IMR-90 (cell line): ENCODE data around the gene AGPAT3. TPM values are rescaled to one million over a fixed set of nuclear protein-coding genes. Genes with fewer than 3 reads are reported as not detected.

ENCODE experiments used
- ATAC-seq: fragments of 200-7000 bp; cut with Tn5 transposase; 2 replicates; pipeline ENCODE4 v1.9.1; 2020; ENCODE audit warnings: low read depth, mild to moderate bottlenecking, moderate library complexity
- BruUV-seq: library from RNA; stranded (reverse); fragments of 400-500 nt; replicated peaks from 2 replicates; lab custom pipeline; 2021; lab: Mats Ljungman, UMichigan
- CTCF ChIA-PET: fragments of 300-600 bp; formaldehyde crosslinking; extraction: SDS; loops from one replicate; lab custom pipeline; 2021; ENCODE audit warnings: antibody characterized with exemption; lab: Yijun Ruan, JAX
- POLR2A ChIA-PET: fragments of 300-600 bp; sonication (Branson Sonifier 250); formaldehyde crosslinking; loops from one replicate; lab custom pipeline; 2022; ENCODE audit warnings: antibody characterized with exemption; ENCODE audit not compliant: unreplicated experiment; lab: Charles Lee
- DNase-seq: peaks from one replicate; pipeline ENCODE4 v3.0.0; 2013
- H2AFZ ChIP-seq: replicated peaks from 2 replicates; pipeline ENCODE3; 2013; ENCODE audit warnings: low read length, mild to moderate bottlenecking; ENCODE audit not compliant: poor library complexity
- H2AK5ac ChIP-seq: 2 replicates; pipeline ENCODE4 v1.6.1; 2013; ENCODE audit warnings: low read depth, low read length, inconsistent platforms
- H2AK9ac ChIP-seq: replicated peaks from 2 replicates; pipeline ENCODE3; 2013; ENCODE audit warnings: mild to moderate bottlenecking, low read depth, low read length, moderate library complexity; ENCODE audit not compliant: poor library complexity
- H2BK120ac ChIP-seq: 2 replicates; pipeline ENCODE4 v1.6.1; 2013; ENCODE audit warnings: low read depth, low read length, inconsistent platforms
- H2BK15ac ChIP-seq: 3 replicates; pipeline ENCODE4 v1.6.1; 2013; ENCODE audit warnings: low read depth, low read length, inconsistent platforms
- H2BK20ac ChIP-seq: 2 replicates; pipeline ENCODE4 v1.6.1; 2013; ENCODE audit warnings: low read depth, mild to moderate bottlenecking, inconsistent platforms, low read length, moderate library complexity
- H2BK5ac ChIP-seq: 2 replicates; pipeline ENCODE4 v1.6.1; 2013; ENCODE audit warnings: mild to moderate bottlenecking, low read depth, low read length, inconsistent platforms; ENCODE audit not compliant: poor library complexity, severe bottlenecking
- H3K14ac ChIP-seq: replicated peaks from 2 replicates; pipeline ENCODE4 v1.6.1; 2013; ENCODE audit warnings: low read depth, low read length, inconsistent platforms
- H3K18ac ChIP-seq: 2 replicates; pipeline ENCODE4 v1.6.1; 2013; ENCODE audit warnings: low read depth, low read length, control low read depth
- H3K23ac ChIP-seq: 2 replicates; pipeline ENCODE4 v1.6.1; 2013; ENCODE audit warnings: low read depth, low read length, inconsistent platforms
- H3K27ac ChIP-seq: 2 replicates; pipeline ENCODE4 v1.5.1; 2013; ENCODE audit warnings: mild to moderate bottlenecking, control low read depth, low read length; ENCODE audit not compliant: insufficient read depth
- H3K27me3 ChIP-seq: 2 replicates; pipeline ENCODE4 v1.6.1; 2013; ENCODE audit warnings: low read length; ENCODE audit not compliant: control insufficient read depth, insufficient read depth
- H3K36me3 ChIP-seq: 2 replicates; pipeline ENCODE4 v1.6.1; 2013; ENCODE audit warnings: low read length, mixed read lengths; ENCODE audit not compliant: control insufficient read depth, insufficient read depth
- H3K4ac ChIP-seq: 2 replicates; pipeline ENCODE4 v1.6.1; 2013; ENCODE audit warnings: low read depth, low read length, inconsistent platforms
- H3K4me1 ChIP-seq: 2 replicates; pipeline ENCODE4 v1.6.1; 2013; ENCODE audit warnings: low read length, mixed read lengths; ENCODE audit not compliant: control insufficient read depth, insufficient read depth
- H3K4me2 ChIP-seq: 2 replicates; pipeline ENCODE4 v1.6.1; 2013; ENCODE audit warnings: low read depth, mild to moderate bottlenecking, control low read depth, low read length, moderate library complexity
- H3K4me3 ChIP-seq: 2 replicates; pipeline ENCODE4 v1.5.1; 2013; ENCODE audit warnings: low read depth, mild to moderate bottlenecking, control low read depth, low read length, moderate library complexity; ENCODE audit not compliant: insufficient read depth
- H3K56ac ChIP-seq: 2 replicates; pipeline ENCODE4 v1.6.1; 2013; ENCODE audit warnings: low read length, inconsistent platforms; ENCODE audit not compliant: insufficient read depth; ENCODE audit errors: extremely low read depth
- H3K79me1 ChIP-seq, 2 experiments: 2 replicates each; pipeline ENCODE4 v1.6.1; 2013; ENCODE audit warnings: low read length in 2 of 2, inconsistent platforms in 1 of 2, low read depth in 1 of 2
- H3K9ac ChIP-seq: 2 replicates; pipeline ENCODE4 v1.6.1; 2013; ENCODE audit warnings: low read depth, low read length, control low read depth
- H3K9me1 ChIP-seq: 2 replicates; pipeline ENCODE4 v1.6.1; 2013; ENCODE audit warnings: low read length, inconsistent platforms; ENCODE audit not compliant: insufficient read depth
- H3K9me3 ChIP-seq: 2 replicates; pipeline ENCODE4 v1.6.1; 2013; ENCODE audit warnings: low read length; ENCODE audit not compliant: control insufficient read depth, insufficient read depth
- H4K20me1 ChIP-seq: 2 replicates; pipeline ENCODE4 v1.6.1; 2013; ENCODE audit warnings: low read length, inconsistent platforms; ENCODE audit not compliant: insufficient read depth
- H4K5ac ChIP-seq: 2 replicates; pipeline ENCODE4 v1.6.1; 2013; ENCODE audit warnings: mild to moderate bottlenecking, low read depth, low read length, control low read depth
- H4K8ac ChIP-seq, 2 experiments: 2 replicates each; pipeline ENCODE4 v1.6.1; 2013; ENCODE audit warnings: low read depth in 2 of 2, low read length in 2 of 2, control low read depth in 1 of 2, inconsistent platforms in 1 of 2
- H4K91ac ChIP-seq: 2 replicates; pipeline ENCODE4 v1.6.1; 2013; ENCODE audit warnings: low read depth, low read length, inconsistent platforms; ENCODE audit not compliant: insufficient read depth
- CHD1 ChIP-seq: IDR thresholded peaks from 2 replicates; pipeline ENCODE4 v1.6.1; 2012; ENCODE audit warnings: low read depth, low read length, improper control_type of control experiment
- MAZ ChIP-seq: IDR thresholded peaks from 2 replicates; pipeline ENCODE4 v1.6.1; 2012; ENCODE audit warnings: low read depth, mild to moderate bottlenecking, low read length, improper control_type of control experiment, moderate library complexity, borderline replicate concordance
- MXI1 ChIP-seq: IDR thresholded peaks from 2 replicates; pipeline ENCODE4 v1.6.1; 2012; ENCODE audit warnings: low read depth, mild to moderate bottlenecking, low read length, moderate library complexity, borderline replicate concordance
- POLR2A ChIP-seq: IDR thresholded peaks from 2 replicates; pipeline ENCODE4 v1.6.1; 2012; ENCODE audit warnings: mild to moderate bottlenecking, low read depth, low read length
- RAD21 ChIP-seq: IDR thresholded peaks from 2 replicates; pipeline ENCODE4 v1.6.1; 2012; ENCODE audit warnings: low read length, improper control_type of control experiment
- RCOR1 ChIP-seq: IDR thresholded peaks from 2 replicates; pipeline ENCODE4 v1.6.1; 2012; ENCODE audit warnings: mild to moderate bottlenecking, low read length, improper control_type of control experiment; ENCODE audit not compliant: insufficient replicate concordance
- RFX5 ChIP-seq: IDR thresholded peaks from 2 replicates; pipeline ENCODE4 v1.8.0; 2012; ENCODE audit warnings: low read depth, mild to moderate bottlenecking, low read length, moderate library complexity
- WGBS, 2 experiments: methylation state at CpG; one replicate each; pipeline versions ENCODE4 v1.1.5 to v1.1.7; 2013; ENCODE audit warnings: missing lambda C conversion rate in 2 of 2; ENCODE audit not compliant: insufficient read length in 1 of 2; ENCODE audit errors: extremely low coverage in 2 of 2; 5-methylcytosine and 5-hydroxymethylcytosine counted together
- dilution Hi-C: fragments of 300-500 bp; cut with HindIII; formaldehyde crosslinking; loops from one replicate; pipeline ENCODE4 v1.14.3; 2018; ENCODE audit warnings: low sequenced_read_pairs; ENCODE audit not compliant: unreplicated experiment
- in situ Hi-C: fragments of 300-500 bp; cut with MboI; formaldehyde crosslinking; loops from 3 replicates; pipeline ENCODE4 v1.14.3; 2019; ENCODE audit warnings: low sequenced_read_pairs, inconsistent platforms, mixed read lengths
- intact Hi-C: fragments of 100-400 bp; cut with micrococcal nuclease; formaldehyde crosslinking; loops from 2 replicates; pipeline ENCODE4 v1.10.0; 2022
- polyA plus RNA-seq, 3 experiments: library from polyadenylated mRNA; depleted of rRNA; stranded (reverse); fragments of >200 nt; gene quantifications; 2 replicates each; pipeline ENCODE4 v1.2.3, GENCODE V29; 2012; ENCODE audit warnings: low replicate concordance in 1 of 3
- total RNA-seq: library from RNA; depleted of rRNA; stranded (reverse); fragments of >200 nt; gene quantifications from 2 replicates; pipeline ENCODE4 v1.2.3, GENCODE V29; 2012

Gene AGPAT3
- total and polyA plus RNA-seq, 2 of the 4 experiments (the other 2 are of a cell fraction) = 27.1 to 38.7 TPM

- in situ Hi-C loops = no loop called here
These were observed 154.0 kb downstream of the AGPAT3 start for GRCh38 chr21:44018813-44019567.

More at GRCh38 chr21:44018813-44019567, 154.0 kb downstream of the AGPAT3 start:
- no peak overlapping the region for H3K14ac ChIP-seq
- BruUV-seq = no TSS peak
- H3K4me2 ChIP-seq = no peak overlapping the region
- no peak overlapping the region for H4K8ac ChIP-seq
- DNase-seq (no peak), ATAC-seq (no peak)
- H3K27me3 ChIP-seq = no peaks in the 10 kb centered on the region
- intact Hi-C loops = no loop called here
- H2AK9ac ChIP-seq = no peak overlapping the region
- ChIA-PET POLR2A (no interaction called here), CTCF (no interaction called here)
- no peak overlapping the region for H2BK120ac ChIP-seq
- no peak overlapping the region for H3K56ac ChIP-seq
- H3K4me1 ChIP-seq = peaks cover 2% of the 10 kb centered on the region
- H3K9me1 ChIP-seq = peaks cover 9% of the 10 kb centered on the region; the same call in 1 of the 2 replicates
- no peak overlapping the region for H2BK15ac ChIP-seq
- H2AFZ ChIP-seq = no peak overlapping the region
- H3K27ac ChIP-seq = no peak overlapping the region
- no peak overlapping the region for H3K9ac ChIP-seq
- no peak overlapping the region for H2BK20ac ChIP-seq
- H2BK5ac ChIP-seq = no peak overlapping the region
- no peak overlapping the region for H4K91ac ChIP-seq
- H3K4ac ChIP-seq = no peak overlapping the region
- no peak overlapping the region for H3K18ac ChIP-seq
- no peak overlapping the region for H4K5ac ChIP-seq
- TF ChIP-seq MXI1 = no peak
- no peak for TF ChIP-seq RAD21
- no peak for TF ChIP-seq CHD1
- TF ChIP-seq POLR2A = no peak
- TF ChIP-seq MAZ = no peak
- TF ChIP-seq RCOR1 = no peak
- no peak for TF ChIP-seq RFX5
- dilution Hi-C loops = no loop called here
- H3K4me3 ChIP-seq = no peak overlapping the region
- no peak overlapping the region for H3K23ac ChIP-seq
- WGBS, 2 experiments = 85% methylated on average over 5 of the region's 10 CpGs; no CpG with 5 or more reads in 1 of the 2 experiments
- H3K9me3 ChIP-seq = no peaks in the 10 kb centered on the region
- no peak overlapping the region for H2AK5ac ChIP-seq
- peaks cover 16 to 61% of the 10 kb centered on the region in 2 experiments for H3K79me1 ChIP-seq
- peaks cover 75% of the 10 kb centered on the region for H4K20me1 ChIP-seq
- H3K36me3 ChIP-seq = no peaks in the 10 kb centered on the region
